ENCODE results near the gene RTCA.
"Not testable (repeated sequence)": the region's sequence is repeated elsewhere in the genome, so short reads cannot be mapped to it uniquely, and the experiment has no call there.

DNA sequence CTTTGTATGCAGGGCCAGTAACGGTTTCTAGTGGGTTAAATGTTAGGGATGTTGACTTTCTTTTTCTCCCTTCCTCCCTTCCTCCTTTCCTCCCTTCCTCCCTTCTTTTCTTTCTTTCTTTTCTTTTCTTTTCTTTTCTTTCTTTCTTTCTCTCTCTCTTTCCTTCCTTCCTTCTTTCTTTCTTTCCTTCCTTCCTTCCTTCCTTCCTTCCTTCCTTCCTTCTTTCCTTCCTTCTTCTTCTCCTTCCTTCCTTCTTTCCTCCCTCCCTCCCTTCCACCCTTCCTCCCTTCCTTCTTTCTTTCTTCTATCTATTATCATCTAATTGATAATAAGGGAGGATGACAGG lies 60.3 kb downstream of the RTCA start:
- not testable (repeated sequence) for TF ChIP-seq CTCF (IDR thresholded peaks at IDR 0.05); EZH2 (IDR thresholded peaks at IDR 0.05; ENCODE audit: borderline replicate concordance, insufficient read depth, low read depth, low read length, poor library complexity, severe bottlenecking)
